NB4 (cell line): ENCODE results near the gene CETN3.

Experiments used
- CTCF ChIP-seq: IDR thresholded peaks from one replicate; pipeline ENCODE4 v1.5.1; 2012; ENCODE audit warnings: low read depth, low read length
- POLR2A ChIP-seq: IDR thresholded peaks from 2 replicates; pipeline ENCODE4 v1.6.1; 2011; ENCODE audit warnings: mild to moderate bottlenecking; ENCODE audit not compliant: insufficient read length; ENCODE audit errors: extremely low read depth

GRCh38 chr5:90418214-90418613, 8.7 kb upstream of the CETN3 start:
- no peak for TF ChIP-seq CTCF
- TF ChIP-seq POLR2A: no peak
